K562 (cell line): ENCODE results near the gene SND1. TPM values are rescaled to one million over a fixed set of nuclear protein-coding genes. Genes with fewer than 3 reads are reported as not detected.

ENCODE experiments used
- ATAC-seq: fragments of 200-7000 bp; cut with Tn5 transposase; 3 replicates; pipeline ENCODE4 v1.9.1; 2020; ENCODE audit warnings: moderate library complexity
- BruUV-seq: library from RNA; stranded (reverse); fragments of 400-500 nt; replicated peaks from 2 replicates; lab custom pipeline; 2021; lab: Mats Ljungman, UMichigan
- CTCF ChIA-PET: fragments of 300-600 bp; formaldehyde crosslinking; extraction: SDS; loops from one replicate; lab custom pipeline; 2021; ENCODE audit warnings: low intra/inter-chr PET ratio; lab: Yijun Ruan, JAX
- POLR2A ChIA-PET: fragments of 300-600, 350-650 bp; sonication (Branson Sonifier 250); formaldehyde crosslinking; extraction: SDS; loops from one replicate; lab custom pipeline; 2021; ENCODE audit warnings: antibody characterized with exemption, inconsistent platforms; lab: Yijun Ruan, JAX
- DNase-seq, 4 experiments: peaks; one replicate each; pipeline versions ENCODE4 v3.0.0 to v3.0.0-alpha.2; 2011 to 2018; ENCODE audit warnings: low spot score in 3 of 4, mixed read lengths in 3 of 4; ENCODE audit errors: extremely low read depth in 1 of 4
- FAIRE-seq: peaks from 2 replicates; lab custom pipeline; 2011; peaks lifted over from hg19 to GRCh38; lab: Jason Lieb, UNC
- H2AFZ ChIP-seq: 2 replicates; pipeline ENCODE4 v1.6.0; 2011; ENCODE audit warnings: low read depth, low read length, control low read depth, inconsistent platforms
- H3K27ac ChIP-seq: fragments of 200-600 bp; 3 replicates; pipeline ENCODE4 v1.8.0; 2011; ENCODE audit warnings: low read depth, mild to moderate bottlenecking, control low read depth, inconsistent platforms, low read length, moderate library complexity, mixed read lengths; ENCODE audit errors: extremely low read depth
- H3K27me3 ChIP-seq, 2 experiments: fragments of 300-600 bp in 1 of 2; 2 replicates in 1 of 2; 3 replicates in 1 of 2; pipeline versions ENCODE4 v1.6.0 to v1.8.0; 2011; ENCODE audit warnings: inconsistent platforms in 2 of 2, low read length in 2 of 2, mild to moderate bottlenecking in 1 of 2, mixed read lengths in 1 of 2, moderate library complexity in 1 of 2; ENCODE audit not compliant: control insufficient read depth in 2 of 2, insufficient read depth in 2 of 2
- H3K36me3 ChIP-seq: fragments of 300-600 bp; 3 replicates; pipeline ENCODE4 v1.8.0; 2011; ENCODE audit warnings: mild to moderate bottlenecking, low read length, inconsistent platforms; ENCODE audit not compliant: control insufficient read depth, insufficient read depth
- H3K4me1 ChIP-seq, 2 experiments: fragments of 200-600 bp in 1 of 2; replicated peaks in 1 of 2; 2 replicates in 1 of 2; 3 replicates in 1 of 2; pipeline versions ENCODE4 v1.5.1 to v1.8.0; 2011; ENCODE audit warnings: inconsistent platforms in 2 of 2, low read length in 2 of 2, mild to moderate bottlenecking in 1 of 2, mixed read lengths in 1 of 2, moderate library complexity in 1 of 2; ENCODE audit not compliant: control insufficient read depth in 2 of 2, insufficient read depth in 2 of 2
- H3K4me2 ChIP-seq: 2 replicates; pipeline ENCODE4 v1.6.1; 2011; ENCODE audit warnings: low read length, control low read depth, inconsistent platforms, mixed read lengths; ENCODE audit not compliant: insufficient read depth
- H3K4me3 ChIP-seq: fragments of 200-600 bp; sonication (generic), shearing (Covaris generic); 2 replicates; pipeline ENCODE4 v1.5.1; 2016; ENCODE audit warnings: control low read depth, inconsistent platforms
- H3K79me2 ChIP-seq: fragments of 200-600 bp; 3 replicates; pipeline ENCODE4 v1.8.0; 2011; ENCODE audit warnings: low read length, inconsistent platforms; ENCODE audit not compliant: control insufficient read depth, insufficient read depth
- H3K9ac ChIP-seq, 2 experiments: 2 replicates each; pipeline versions ENCODE4 v1.6.0 to v1.6.1; 2011; ENCODE audit warnings: low read depth in 2 of 2, low read length in 2 of 2, control low read depth in 1 of 2, inconsistent platforms in 1 of 2, mild to moderate bottlenecking in 1 of 2, mixed read lengths in 1 of 2; ENCODE audit not compliant: insufficient read depth in 1 of 2
- H3K9me1 ChIP-seq: one replicate; pipeline ENCODE4 v1.6.0; 2011; ENCODE audit warnings: inconsistent platforms, mild to moderate bottlenecking, low read length, moderate library complexity; ENCODE audit not compliant: control insufficient read depth, insufficient read depth
- H3K9me3 ChIP-seq: replicated peaks from 2 replicates; pipeline ENCODE4 v1.5.1; 2011; ENCODE audit warnings: low read depth, low read length, inconsistent platforms; ENCODE audit not compliant: control insufficient read depth, insufficient read depth
- H4K20me1 ChIP-seq: replicated peaks from 2 replicates; pipeline ENCODE4 v1.6.1; 2011; ENCODE audit warnings: low read length, inconsistent platforms, mixed read lengths; ENCODE audit not compliant: control insufficient read depth, insufficient read depth
- CEBPB ChIP-seq: fragments of 450-650 bp; IDR thresholded peaks from 2 replicates; pipeline ENCODE4 v1.6.1; 2016; ENCODE audit warnings: missing genetic modification characterization, missing compliant biosample characterization
- CEBPG ChIP-seq, 3 experiments: fragments of 200-800 bp in 1 of 3; sonication (Bioruptor generic) in 1 of 3; sonication (generic) in 1 of 3; formaldehyde crosslinking in 1 of 3; IDR thresholded peaks in 2 of 3; conservative IDR thresholded peaks in 1 of 3; 2 replicates each; pipeline versions ENCODE4 v1.6.1 to v1.8.0; 2016 to 2022; ENCODE audit warnings: missing compliant biosample characterization in 2 of 3, missing genetic modification characterization in 2 of 3, mild to moderate bottlenecking in 1 of 3, missing genetic modification reagents in 1 of 3
- CGGBP1 ChIP-seq: fragments of 250-450 bp; sonication (Bioruptor Pico); IDR thresholded peaks from 2 replicates; pipeline ENCODE4 v1.9.0; 2021; ENCODE audit warnings: mild to moderate bottlenecking
- SMARCA4 ChIP-seq: fragments of 450-650 bp; IDR thresholded peaks from 2 replicates; pipeline ENCODE4 v1.6.1; 2016
- ZBED1 ChIP-seq: IDR thresholded peaks from 2 replicates; pipeline ENCODE4 v1.6.1; 2014
- WGBS: fragments of 100-300 bp; shearing (Covaris generic); methylation state at CpG from one replicate; pipeline ENCODE4 v1.1.6; 2016; ENCODE audit warnings: low coverage, mixed read lengths; ENCODE audit not compliant: insufficient coverage; ENCODE audit errors: missing lambda C conversion rate; 5-methylcytosine and 5-hydroxymethylcytosine counted together
- in situ Hi-C: fragments of 300-500 bp; cut with MboI; formaldehyde crosslinking; loops from 4 replicates; pipeline ENCODE4 v1.15.0; 2018; ENCODE audit warnings: inconsistent platforms, mixed read lengths
- intact Hi-C: fragments of 100-400 bp; cut with micrococcal nuclease; formaldehyde crosslinking; loops from 2 replicates; pipeline ENCODE4 v1.14.2; 2022
- polyA plus RNA-seq, 8 experiments: library from polyadenylated mRNA; depleted of rRNA in 4 of 8; stranded (reverse) in 5 of 8; unstranded in 3 of 8; fragments of >200 nt; fragmentation: Nextera tagmentation in 2 of 8; fragmentation: Illumina TruSeq in 1 of 8; extraction: Ambion mirVana in 2 of 8; extraction: Trizol in 1 of 8; gene quantifications; 2 replicates each; pipeline versions ENCODE4 v1.2.1 to v1.2.3, GENCODE V29; 2011 to 2014; ENCODE audit warnings: inconsistent platforms in 1 of 8, missing spikeins in 1 of 8
- total RNA-seq, 7 experiments: library from RNA; depleted of rRNA in 6 of 7; stranded (reverse); fragments of >200 nt in 6 of 7; fragmentation: Illumina TruSeq in 2 of 7; extraction: Trizol in 2 of 7; gene quantifications; 2 replicates each; pipeline versions ENCODE4 v1.2.1 to v1.2.3, GENCODE V29; 2011 to 2021; ENCODE audit warnings: low replicate concordance in 1 of 7

The SND1 gene
- total and polyA plus RNA-seq, 9 of the 15 experiments (the other 6 are each of a cell fraction or from before 2014, with no cell fraction given), result 46.5 to 307 (median 191) TPM

- Histone ChIP-seq H3K27me3 (no peaks in the 10 kb centered on the region), H3K9me3 (no peaks in the 10 kb centered on the region), H3K27ac (no peak overlapping the region), H3K9ac (no peak overlapping the region), H3K4me2 (no peak overlapping the region), H3K4me1 (no peaks in the 10 kb centered on the region), H4K20me1 (peaks cover 13% of the 10 kb centered on the region; the same call in 1 of the 2 replicates), H3K79me2 (peaks cover 76% of the 10 kb centered on the region), H2AFZ (no peak overlapping the region), H3K4me3 (no peak overlapping the region), H3K36me3 (peaks cover 91% of the 10 kb centered on the region), H3K9me1 (peaks cover 3% of the 10 kb centered on the region)
- ATAC-seq, result no peak
- FAIRE-seq, result no peak
- CTCF ChIA-PET, result no interaction called here
- 91% methylated on average over 3 of the region's 3 CpGs for WGBS
- POLR2A ChIA-PET, result interaction anchor here (0.9 kb wide), 1 partner anchor 12 kb away, joined by 3 read pairs; no protein-coding TSS in a partner anchor
- in situ Hi-C loops (no loop called here), intact Hi-C loops (no loop called here)
- no TSS peak for BruUV-seq
- TF ChIP-seq SMARCA4 (no peak), CEBPB (peak; percentile 29; the same call in 1 of the 2 replicates), ZBED1 (no peak)
- DNase-seq, result no peak
Observed at GRCh38 chr7:127690337-127690736, 38.3 kb downstream of the SND1 start.

- FAIRE-seq (no peak), DNase-seq (no peak), ATAC-seq (no peak)
- Histone ChIP-seq H2AFZ (no peak overlapping the region), H3K9ac (no peak overlapping the region), H3K9me1 (peaks cover 3% of the 10 kb centered on the region), H3K4me1 (no peaks in the 10 kb centered on the region), H3K9me3 (no peaks in the 10 kb centered on the region), H3K36me3 (peaks cover 92% of the 10 kb centered on the region), H3K4me3 (no peak overlapping the region), H3K79me2 (peaks cover 76% of the 10 kb centered on the region), H3K27ac (no peak overlapping the region), H4K20me1 (peaks cover 10% of the 10 kb centered on the region; the same call in 1 of the 2 replicates), H3K27me3 (no peaks in the 10 kb centered on the region), H3K4me2 (no peak overlapping the region)
- in situ Hi-C loops (no loop called here), intact Hi-C loops (no loop called here)
- WGBS, result 92% methylated on average over 3 of the region's 3 CpGs
- CTCF ChIA-PET, result no interaction called here
- no TSS peak for BruUV-seq
- POLR2A ChIA-PET, result interaction anchor here (0.9 kb wide), 1 partner anchor 13 kb away, joined by 3 read pairs; no protein-coding TSS in a partner anchor
- no peak for TF ChIP-seq CGGBP1 (CRISPR knock-in tag)
- TF ChIP-seq CEBPG (CRISPR knock-in tag; IDR thresholded peaks at IDR 0.05), result no peak
- 0 out of 4 replicates have a peak, but pooled peaks of 1 of the 2 experiments have one; percentile 0 for TF ChIP-seq CEBPG (tag; conservative IDR thresholded peaks at IDR 0.05 in 1 of 2, IDR thresholded peaks at IDR 0.05 in 1 of 2)
Observed at GRCh38 chr7:127690806-127691205, 38.8 kb downstream of the SND1 start.
